HG03025 (cell line): ENCODE data around the gene PPP1R15A.
"Not testable (repeated sequence)": the region's sequence is repeated elsewhere in the genome, so short reads cannot be mapped to it uniquely, and the experiment has no call there.

ENCODE experiments used
- ATAC-seq: cut with Tn5 transposase; IDR thresholded peaks from one replicate; pipeline ENCODE4 v1.9.1; 2021; ENCODE audit warnings: mild to moderate bottlenecking, moderate library complexity; ENCODE audit not compliant: unreplicated experiment, low FRiP score

PPP1R15A gene

DNA sequence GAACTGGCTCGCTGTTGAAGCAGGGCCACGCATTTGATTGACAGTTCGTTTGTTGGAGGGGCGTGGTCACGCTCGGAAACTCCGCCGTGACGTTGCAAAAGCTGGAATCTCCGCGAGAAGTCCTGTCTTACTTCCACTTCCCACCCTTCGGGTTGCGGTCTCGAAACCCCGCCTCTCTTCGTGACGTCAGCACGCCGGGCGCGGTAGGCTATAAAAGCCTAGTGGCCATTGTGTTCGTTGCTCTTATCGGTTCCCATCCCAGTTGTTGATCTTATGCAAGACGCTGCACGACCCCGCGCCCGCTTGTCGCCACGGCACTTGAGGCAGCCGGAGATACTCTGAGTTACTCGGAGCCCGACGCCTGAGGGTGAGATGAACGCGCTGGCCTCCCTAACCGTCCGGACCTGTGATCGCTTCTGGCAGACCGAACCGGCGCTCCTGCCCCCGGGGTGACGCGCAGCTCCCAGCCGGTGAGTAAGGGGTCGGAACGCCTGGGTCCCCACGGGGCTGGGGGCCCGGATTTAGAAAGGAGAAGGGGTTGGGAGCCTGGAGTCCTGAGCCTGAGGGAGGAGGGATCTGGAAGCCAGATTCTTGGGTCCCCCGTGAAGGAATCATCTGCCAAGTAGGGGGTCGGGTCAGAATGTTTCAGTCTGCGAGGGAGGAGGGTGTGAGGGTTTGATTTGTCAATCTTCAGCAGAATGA, at the start of gene PPP1R15A:
TSS of gene PPP1R15A (plus strand) at position 240 of the 702 bp plus-strand sequence. CDS start 813 bp downstream, outside the sequence.
- ATAC-seq: peak; percentile 45

- ATAC-seq: no peak
These were observed 49.7 kb upstream of the PPP1R15A start for GRCh38 chr19:48822514-48822913.

DNA sequence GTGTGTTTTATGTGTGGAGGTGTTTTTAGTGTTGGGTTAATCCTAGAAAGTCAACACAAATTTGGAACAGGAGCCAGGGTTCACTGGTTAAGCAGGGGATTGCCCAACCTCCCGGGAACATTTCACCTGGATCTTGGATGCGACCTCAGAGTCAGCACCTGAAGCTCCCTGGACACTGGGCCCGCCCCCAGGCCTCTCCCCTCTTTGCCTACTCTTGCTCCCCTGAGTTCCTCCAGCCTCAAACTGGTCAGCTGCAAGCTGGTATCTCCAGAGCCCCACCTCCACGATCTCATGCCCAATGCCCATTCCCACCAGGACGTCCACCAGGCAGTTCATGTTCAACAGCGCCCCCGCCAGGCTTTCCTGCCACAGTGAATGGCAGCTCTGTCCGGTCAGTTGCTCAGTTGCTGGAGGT, 45.6 kb upstream of the PPP1R15A start:
- no peak for ATAC-seq

DNA sequence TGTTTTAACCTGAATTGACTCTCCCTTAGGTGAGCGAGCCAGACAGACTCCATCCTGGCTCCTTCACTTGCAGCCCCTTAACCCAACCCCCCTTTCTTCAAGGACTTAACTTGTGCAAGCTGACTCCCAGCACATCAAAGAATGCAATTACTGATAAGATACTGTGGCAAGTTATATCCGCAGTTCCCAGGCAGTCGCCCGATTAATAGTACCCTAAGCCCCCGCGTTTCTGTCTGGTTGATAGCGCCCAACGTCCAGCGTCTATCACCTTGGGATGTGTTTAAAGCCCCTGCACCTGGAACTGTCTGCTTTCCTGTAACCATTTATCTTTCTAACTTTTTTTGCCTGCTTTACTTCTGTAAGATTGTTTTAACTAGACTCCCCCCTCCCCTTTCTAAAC, 42.1 kb upstream of the PPP1R15A start:
- no peak for ATAC-seq

GRCh38 chr19:48830965-48831364, 41.3 kb upstream of the PPP1R15A start:
- no peak for ATAC-seq

DNA sequence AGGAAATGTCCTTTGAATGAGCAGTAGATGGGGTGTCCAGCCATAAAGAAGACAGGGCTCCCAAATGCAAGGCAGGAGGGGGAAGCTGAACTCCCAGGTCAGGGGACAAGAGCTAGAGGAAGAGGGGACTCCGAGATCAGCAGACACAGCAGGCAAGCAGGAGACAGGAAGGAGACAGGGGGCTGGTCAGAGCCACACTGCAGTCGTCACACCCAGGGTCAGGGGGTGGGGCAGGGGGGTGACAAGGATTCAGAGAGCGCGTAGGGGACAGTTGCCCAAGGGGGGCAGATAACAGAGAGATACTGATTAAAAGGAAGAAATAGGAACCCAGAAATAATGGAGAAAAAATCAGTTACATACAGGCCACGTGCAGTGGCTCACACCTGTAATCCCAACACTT, 39.2 kb upstream of the PPP1R15A start:
- no peak for ATAC-seq

DNA sequence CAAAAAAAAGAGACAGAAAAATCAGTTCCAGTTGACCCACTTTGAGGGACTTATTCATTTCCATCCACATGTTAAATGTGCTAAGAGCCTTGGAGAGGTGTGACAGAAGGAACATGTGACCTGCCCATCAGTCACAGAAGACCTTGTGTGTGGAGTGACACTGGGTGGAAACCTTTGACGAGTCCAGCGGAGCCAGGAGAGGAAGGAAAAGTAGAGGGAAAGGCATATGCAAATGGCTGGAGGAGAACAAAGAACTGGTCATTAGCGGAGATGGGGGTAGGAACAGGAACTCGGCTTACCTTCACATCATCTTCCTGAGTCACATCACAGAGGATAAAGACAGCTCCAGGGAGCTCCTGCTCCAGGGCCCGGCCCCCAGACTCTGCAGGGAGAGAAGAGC, 38.2 kb upstream of the PPP1R15A start:
- no peak for ATAC-seq

- no peak for ATAC-seq
These were observed 36.5 kb upstream of the PPP1R15A start for GRCh38 chr19:48835734-48836088.

DNA sequence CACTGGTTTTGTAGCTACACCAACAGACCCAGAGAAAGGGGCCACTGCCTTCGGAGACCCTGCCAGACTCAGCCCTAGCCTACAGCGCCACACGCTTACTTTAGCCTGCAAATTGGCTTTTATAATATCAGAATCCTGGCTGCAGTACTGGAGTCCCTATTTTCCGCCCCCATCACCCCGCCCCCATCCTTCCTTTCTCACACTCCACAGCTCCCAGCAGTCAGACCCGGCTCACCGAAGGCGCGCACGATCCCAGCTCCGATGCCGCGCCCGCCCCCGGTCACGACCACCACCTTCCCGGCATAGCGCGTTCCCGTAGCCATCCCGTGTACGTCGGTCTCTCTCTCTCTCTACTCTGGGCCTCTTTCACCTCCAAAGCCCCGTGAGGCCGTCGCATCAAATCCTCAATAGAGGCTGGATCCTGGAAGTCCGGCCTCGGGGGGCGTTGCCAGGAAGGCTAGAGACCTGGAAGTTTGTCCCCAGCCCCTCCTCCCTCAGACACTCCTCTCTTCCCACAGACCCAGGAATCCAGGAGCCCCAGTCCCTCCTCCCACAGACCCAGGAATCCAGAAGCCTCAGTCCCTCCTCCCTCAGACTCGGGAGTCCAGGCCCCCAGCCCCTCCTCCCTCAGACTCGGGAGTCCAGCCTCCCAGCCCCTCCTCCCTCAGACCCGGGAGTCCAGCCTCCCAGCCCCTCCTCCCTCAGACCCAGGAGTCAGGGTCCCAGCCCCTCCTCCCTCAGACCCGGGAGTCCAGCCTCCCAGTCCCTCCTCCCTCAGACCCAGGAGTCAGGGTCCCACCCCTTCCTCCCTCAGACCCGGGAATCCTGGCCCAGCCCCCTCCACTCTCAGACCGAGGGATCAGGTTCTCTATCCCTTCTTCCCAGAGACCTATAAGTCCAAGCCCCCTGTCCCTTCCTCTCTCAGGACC, 35.9 kb upstream of the PPP1R15A start, which contains the start of gene HSD17B14:
TSS of gene HSD17B14 (minus strand) at position 403 of the 929 bp plus-strand sequence. CDS start at position 323, 80 bp downstream.
- no peak for ATAC-seq

DNA sequence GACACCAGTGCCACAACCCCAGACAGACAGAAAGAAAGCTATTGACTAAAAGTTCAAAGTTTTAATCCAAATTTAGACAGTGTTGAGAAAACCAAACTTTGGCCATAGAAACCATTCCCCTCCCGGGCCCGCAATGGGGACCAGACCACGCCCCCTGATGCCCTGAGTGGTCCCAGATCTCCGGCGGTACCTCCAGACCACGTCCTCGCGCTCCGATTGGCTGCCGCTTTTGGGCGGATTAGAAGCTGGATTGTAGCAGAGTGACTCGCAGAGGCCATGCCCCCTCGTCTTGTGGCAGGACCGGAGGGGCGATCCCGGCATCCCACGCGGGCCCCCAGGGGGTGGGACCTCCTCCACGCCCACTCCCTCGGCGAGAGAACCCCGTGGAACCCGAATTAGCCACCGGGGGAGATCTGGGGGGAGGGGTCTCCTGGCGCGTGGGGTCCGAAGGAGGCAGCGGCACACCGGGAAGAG, 35.1 kb upstream of the PPP1R15A start:
- ATAC-seq: no peak

DNA sequence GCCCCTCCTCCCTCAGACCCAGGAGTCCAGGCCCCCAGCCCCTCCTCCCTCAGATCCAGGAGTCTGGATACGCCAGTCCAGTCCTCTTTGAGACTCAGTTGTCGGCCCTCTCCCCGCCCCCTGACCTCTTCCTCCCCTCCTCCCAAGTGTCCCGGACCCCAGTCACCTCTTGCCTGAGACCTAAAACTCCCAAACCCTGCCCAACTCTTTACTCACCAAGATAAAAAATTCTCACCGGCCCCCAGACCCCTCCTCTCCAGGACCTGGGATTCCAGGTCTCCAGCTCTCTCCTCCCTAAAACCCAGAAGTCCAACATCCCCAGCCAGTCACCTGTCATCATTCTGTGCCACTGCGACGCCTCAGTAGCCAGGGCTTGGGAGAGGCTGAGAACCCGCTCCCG, 34.5 kb upstream of the PPP1R15A start:
- no peak for ATAC-seq

DNA sequence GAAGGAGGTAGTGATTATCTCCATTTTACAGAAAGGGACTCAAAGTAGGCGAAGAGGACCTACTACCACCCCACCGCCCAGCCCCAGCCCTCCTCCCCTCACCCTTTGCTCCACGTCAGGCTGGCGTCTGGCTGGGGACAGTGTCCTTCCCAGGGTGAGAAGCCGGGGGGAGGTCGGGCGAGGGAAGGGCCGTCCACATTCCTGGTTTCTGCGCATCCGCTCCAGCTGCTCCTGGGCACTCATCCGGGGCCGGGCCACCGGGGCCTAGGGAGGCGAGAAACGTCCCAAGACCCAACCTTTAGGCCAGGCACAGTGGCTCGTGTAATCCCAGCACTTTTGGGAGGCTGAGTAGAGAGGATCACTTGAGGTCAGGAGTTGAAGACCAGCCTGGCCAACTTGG, 31.2 kb upstream of the PPP1R15A start:
- no peak for ATAC-seq

DNA sequence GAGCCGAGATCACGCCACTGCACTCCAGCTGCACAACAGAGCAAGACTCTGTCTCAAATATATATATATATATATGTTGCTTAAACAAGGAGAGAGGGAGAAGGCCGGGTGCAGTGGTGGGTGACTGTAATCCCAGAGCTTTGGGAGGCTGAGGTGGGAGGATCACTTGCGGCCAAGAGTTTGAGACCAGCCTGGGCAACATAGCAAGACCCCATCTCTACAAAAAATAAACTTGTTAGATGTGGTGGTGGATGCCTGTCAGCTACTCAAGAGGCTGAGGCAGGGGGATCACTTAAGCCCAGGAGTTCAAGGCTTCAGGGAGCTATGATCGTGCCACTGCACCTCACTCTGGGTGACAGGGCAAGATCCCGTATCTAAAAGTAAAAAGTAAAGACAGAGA, 30.6 kb upstream of the PPP1R15A start:
- ATAC-seq: no peak

GRCh38 chr19:48842789-48843162, 29.4 kb upstream of the PPP1R15A start:
- ATAC-seq: no peak

DNA sequence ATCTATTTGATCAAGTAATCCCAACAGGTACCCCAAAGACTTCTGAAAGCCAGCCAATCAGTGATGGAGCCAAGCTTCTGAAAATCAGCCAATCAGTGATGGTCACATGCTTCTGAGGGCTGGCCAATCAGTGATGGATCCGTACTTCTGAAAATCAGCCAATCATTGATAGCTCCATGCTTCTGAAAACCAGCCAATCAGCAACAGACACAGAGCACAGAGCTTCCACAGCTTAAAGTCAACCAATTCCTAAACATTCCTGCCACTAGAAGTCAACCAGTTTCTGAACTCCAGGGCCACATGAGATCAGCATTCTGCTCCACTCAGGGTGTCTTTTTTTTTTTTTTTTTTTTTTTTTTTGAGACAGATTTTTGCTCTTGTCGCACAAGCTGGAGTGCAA, 27.7 kb upstream of the PPP1R15A start:
- no peak for ATAC-seq

DNA sequence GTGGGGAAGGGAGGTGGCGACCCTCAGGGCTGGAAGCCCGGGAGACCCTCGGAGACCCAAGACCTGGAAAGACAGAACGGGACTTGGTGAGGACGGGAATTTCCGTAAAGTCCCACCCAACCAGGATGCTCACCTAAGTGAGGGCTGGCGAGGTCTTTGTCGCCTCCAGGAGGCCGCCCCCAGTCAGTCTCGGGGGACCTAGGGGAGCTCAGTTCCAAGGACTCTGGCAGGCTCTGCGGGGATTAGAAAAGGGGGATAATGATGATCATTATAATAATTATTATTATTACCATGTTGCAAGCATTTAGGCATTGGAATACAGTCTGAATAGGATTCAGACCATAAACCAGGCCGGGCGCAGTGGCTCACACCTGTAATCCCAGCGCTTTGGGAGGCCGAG, 26.8 kb upstream of the PPP1R15A start:
- ATAC-seq: no peak

DNA sequence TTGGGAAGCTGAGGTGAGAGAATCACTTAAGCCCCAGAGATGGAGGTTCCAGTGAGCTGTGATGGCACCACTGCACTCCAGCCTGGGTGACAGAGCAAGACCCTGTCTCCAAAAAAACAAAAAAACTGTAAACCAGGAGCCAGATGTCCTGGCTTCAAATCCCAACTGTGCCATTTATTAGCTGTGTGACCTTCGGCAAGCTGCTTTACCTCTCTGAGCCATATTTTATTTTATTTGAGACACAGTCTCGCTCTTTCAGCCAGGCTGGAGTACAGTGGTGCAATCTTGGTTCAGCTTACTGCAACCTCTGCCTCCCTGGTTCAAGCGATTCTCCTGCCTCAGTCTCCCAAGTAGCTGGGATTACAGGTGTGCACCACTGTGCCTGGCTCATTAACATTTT, 25.6 kb upstream of the PPP1R15A start:
- not testable (repeated sequence) for ATAC-seq

DNA sequence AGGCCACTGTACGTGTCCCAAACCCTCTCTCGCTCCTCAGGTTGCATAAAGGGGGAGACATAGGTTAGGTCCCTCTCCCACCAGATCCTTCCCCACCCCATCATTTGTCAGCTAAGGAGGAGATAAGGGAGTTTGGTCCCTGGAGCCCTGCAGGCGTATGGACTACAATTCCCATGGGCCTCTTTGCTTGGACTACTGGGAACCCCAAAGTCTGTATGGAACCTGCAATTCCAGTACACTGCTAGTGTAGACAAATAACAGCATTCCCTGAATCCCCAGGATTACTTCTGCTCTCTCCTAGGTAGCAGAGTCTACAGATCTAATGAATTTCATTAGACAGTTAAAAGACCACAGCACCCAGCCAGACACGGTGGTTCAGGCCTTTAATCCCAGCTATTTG, 19.9 kb upstream of the PPP1R15A start:
- ATAC-seq: no peak

DNA sequence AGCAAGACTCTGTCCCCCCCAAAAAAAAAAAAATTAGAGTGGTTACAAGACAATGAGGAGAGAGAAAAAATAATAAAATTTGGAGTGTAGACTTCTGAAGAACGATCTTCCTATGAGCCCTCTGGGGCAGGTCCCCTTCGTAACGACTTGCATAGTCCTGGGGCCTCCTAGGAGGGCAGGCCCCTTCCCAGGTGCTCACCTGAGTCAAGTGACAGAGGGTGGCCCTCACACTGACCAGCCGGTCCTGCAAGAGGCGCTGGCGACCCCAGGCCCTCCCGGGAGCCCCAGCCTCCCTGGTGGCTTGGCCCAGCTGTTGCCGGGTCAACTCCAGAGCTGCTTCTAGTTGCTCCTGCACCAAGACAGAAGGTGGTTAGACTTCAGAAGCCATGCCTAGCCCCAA, 18.7 kb upstream of the PPP1R15A start:
- no peak for ATAC-seq

GRCh38 chr19:48854103-48854502, 18.1 kb upstream of the PPP1R15A start:
- ATAC-seq: no peak

GRCh38 chr19:48856921-48857320, 15.3 kb upstream of the PPP1R15A start:
- no peak for ATAC-seq
